Lung (tissue), 12 donors: Measurements from ENCODE around the gene C17orf113. TPM values are rescaled to one million over a fixed set of nuclear protein-coding genes. Genes with fewer than 3 reads are reported as not detected.

ENCODE experiments used
- ATAC-seq: fragments of 200-7000 bp; cut with Tn5 transposase; one replicate; pipeline ENCODE4 v1.9.1; 2020; ENCODE audit warnings: moderate number of reproducible peaks; ENCODE audit not compliant: insufficient read depth, low FRiP score
- DNase-seq, 3 donors: peaks; one replicate each; pipeline ENCODE4 v3.0.0-alpha.2; 2013 to 2017
- H3K27ac ChIP-seq, 2 donors: one replicate each; pipeline ENCODE4 v1.5.1; 2013; ENCODE audit warnings: mild to moderate bottlenecking in 2 of 2, moderate library complexity in 2 of 2, control low read depth in 1 of 2, inconsistent platforms in 1 of 2, low read depth in 1 of 2, low read length in 1 of 2
- H3K27me3 ChIP-seq, 3 donors: one replicate each; pipeline ENCODE4 v1.5.1; 2013; ENCODE audit warnings: low read length in 2 of 3; ENCODE audit not compliant: control insufficient read depth in 3 of 3, insufficient read depth in 3 of 3
- H3K36me3 ChIP-seq, 4 donors: one replicate each; pipeline ENCODE4 v1.5.1; 2013; ENCODE audit warnings: low read length in 4 of 4, mild to moderate bottlenecking in 1 of 4, moderate library complexity in 1 of 4; ENCODE audit not compliant: control insufficient read depth in 4 of 4, insufficient read depth in 4 of 4
- H3K4me1 ChIP-seq, 5 donors: one replicate each; pipeline ENCODE4 v1.5.1; 2013; ENCODE audit warnings: low read length in 5 of 5, mild to moderate bottlenecking in 2 of 5, moderate library complexity in 1 of 5; ENCODE audit not compliant: control insufficient read depth in 5 of 5, insufficient read depth in 5 of 5
- H3K4me3 ChIP-seq: one replicate; pipeline ENCODE4 v1.5.1; 2013; ENCODE audit warnings: mild to moderate bottlenecking, control low read depth, moderate library complexity
- H3K9ac ChIP-seq, 2 donors: one replicate each; pipeline ENCODE4 v1.5.1; 2013; ENCODE audit warnings: low read length in 2 of 2, control low read depth in 1 of 2; ENCODE audit not compliant: insufficient read depth in 1 of 2
- H3K9me3 ChIP-seq, 4 donors: one replicate each; pipeline ENCODE4 v1.5.1; 2013; ENCODE audit warnings: low read length in 3 of 4, mild to moderate bottlenecking in 1 of 4, moderate library complexity in 1 of 4; ENCODE audit not compliant: control insufficient read depth in 4 of 4, insufficient read depth in 3 of 4
- WGBS, 2 donors: extraction: QIAGEN DNeasy Blood & Tissue Kit; methylation state at CpG; one replicate each; pipeline ENCODE4 v1.1.7; 2013; 5-methylcytosine and 5-hydroxymethylcytosine counted together
- polyA plus RNA-seq, 2 donors: library from polyadenylated mRNA; stranded (reverse); fragments of 200-250 nt; gene quantifications; one replicate each; pipeline ENCODE4 v1.2.1, GENCODE V29; 2013
- total RNA-seq, 2 donors: library from RNA; depleted of rRNA in 1 of 2; stranded (reverse); fragments of >200 nt in 1 of 2; gene quantifications; one replicate each; pipeline ENCODE4 v1.2.1, GENCODE V29; 2014 to 2021
- TF ChIP-seq, protein P1 (sequence below): IDR thresholded peaks from 2 replicates; pipeline ENCODE4 v1.5.1; 2012; ENCODE audit warnings: mild to moderate bottlenecking; ENCODE audit errors: control extremely low read depth, extremely low read depth
- donor health status: control.
- donor health status: control.
- donor health status: Bipolar disorder and iron deficiency.
- donor health status: healthy.
- donor health status: DM: yes; HTN: yes; CAD: no.

Gene C17orf113
- total and polyA plus RNA-seq, 4 donors, result 0.38 to 3.6 (median 1.2) TPM

- no peak overlapping the region for H3K9ac ChIP-seq
- no peak overlapping the region for H3K4me3 ChIP-seq
- TF ChIP-seq, protein P1, sequence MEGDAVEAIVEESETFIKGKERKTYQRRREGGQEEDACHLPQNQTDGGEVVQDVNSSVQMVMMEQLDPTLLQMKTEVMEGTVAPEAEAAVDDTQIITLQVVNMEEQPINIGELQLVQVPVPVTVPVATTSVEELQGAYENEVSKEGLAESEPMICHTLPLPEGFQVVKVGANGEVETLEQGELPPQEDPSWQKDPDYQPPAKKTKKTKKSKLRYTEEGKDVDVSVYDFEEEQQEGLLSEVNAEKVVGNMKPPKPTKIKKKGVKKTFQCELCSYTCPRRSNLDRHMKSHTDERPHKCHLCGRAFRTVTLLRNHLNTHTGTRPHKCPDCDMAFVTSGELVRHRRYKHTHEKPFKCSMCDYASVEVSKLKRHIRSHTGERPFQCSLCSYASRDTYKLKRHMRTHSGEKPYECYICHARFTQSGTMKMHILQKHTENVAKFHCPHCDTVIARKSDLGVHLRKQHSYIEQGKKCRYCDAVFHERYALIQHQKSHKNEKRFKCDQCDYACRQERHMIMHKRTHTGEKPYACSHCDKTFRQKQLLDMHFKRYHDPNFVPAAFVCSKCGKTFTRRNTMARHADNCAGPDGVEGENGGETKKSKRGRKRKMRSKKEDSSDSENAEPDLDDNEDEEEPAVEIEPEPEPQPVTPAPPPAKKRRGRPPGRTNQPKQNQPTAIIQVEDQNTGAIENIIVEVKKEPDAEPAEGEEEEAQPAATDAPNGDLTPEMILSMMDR, result no peak
- H3K36me3 ChIP-seq, result no peaks in the 10 kb centered on the region
- 65 to 80% methylated on average over 6 to 8 of the region's 8 CpGs for WGBS, 2 donors
- no peaks in the 10 kb centered on the region for H3K9me3 ChIP-seq
- DNase-seq (no peak), ATAC-seq (no peak)
- H3K27ac ChIP-seq, result no peak overlapping the region
- peaks cover 0 to 18% (median 14%) of the 10 kb centered on the region in 3 donors for H3K27me3 ChIP-seq
- no peaks in the 10 kb centered on the region for H3K4me1 ChIP-seq
These were observed 46.1 kb upstream of the C17orf113 start for GRCh38 chr17:42096360-42097111.

- TF ChIP-seq, protein P1, result no peak
- no peak overlapping the region for H3K9ac ChIP-seq
These were observed 44.1 kb upstream of the C17orf113 start for GRCh38 chr17:42094375-42095069.

GRCh38 chr17:42092939-42093338, 42.5 kb upstream of the C17orf113 start:
- no peak for ATAC-seq
- WGBS, 2 donors, result 48 to 60% methylated on average over 6 of the region's 6 CpGs
- no peak overlapping the region for H3K4me3 ChIP-seq

More at GRCh38 chr17:42094375-42095069, 44.1 kb upstream of the C17orf113 start:
- peaks cover 0 to 18% (median 14%) of the 10 kb centered on the region in 3 donors for H3K27me3 ChIP-seq
- no peaks in the 10 kb centered on the region for H3K36me3 ChIP-seq
- H3K9me3 ChIP-seq, result no peaks in the 10 kb centered on the region
- no peak overlapping the region for H3K27ac ChIP-seq
- H3K4me1 ChIP-seq, result peaks cover 0 to 1% (median 0%) of the 10 kb centered on the region in 5 donors
- WGBS, 2 donors, result 90 to 94% methylated on average over 12 of the region's 12 CpGs
- no peak for DNase-seq
- H3K4me3 ChIP-seq, result no peak overlapping the region
- no peak for ATAC-seq

More at GRCh38 chr17:42092939-42093338, 42.5 kb upstream of the C17orf113 start:
- peaks cover 0 to 1% (median 0%) of the 10 kb centered on the region in 5 donors for H3K4me1 ChIP-seq
- TF ChIP-seq, protein P1, result no peak
- no peak overlapping the region for H3K9ac ChIP-seq
- H3K27ac ChIP-seq, result no peak overlapping the region
- H3K27me3 ChIP-seq, result peaks cover 0 to 19% (median 10%) of the 10 kb centered on the region in 3 donors
- no peaks in the 10 kb centered on the region for H3K36me3 ChIP-seq
- DNase-seq, result no peak
- H3K9me3 ChIP-seq, result no peaks in the 10 kb centered on the region
